ENCODE data around the gene OSBPL5. TPM values are rescaled to one million over a fixed set of nuclear protein-coding genes. Genes with fewer than 3 reads are reported as not detected.

Gene OSBPL5
- polyA plus RNA-seq, 6 donors from 2014 or later = 0.12 to 0.25 TPM; not detected in 4

- Mint-ChIP-seq H3K4me1 (no peaks in the 10 kb centered on the region), H3K36me3 (no peaks in the 10 kb centered on the region), H3K27ac (no peak overlapping the region), H3K27me3 (peaks cover 0 to 29% (median 11%) of the 10 kb centered on the region in 3 donors), H3K9me3 (no peaks in the 10 kb centered on the region), H3K4me3 (peak overlapping the region in 1 of 8 donors; percentile 59)
- ATAC-seq (ENCODE audit: low read depth in 2 of 2) (no peak), DNase-seq (no peak)
These were observed 37.2 kb upstream of the OSBPL5 start for GRCh38 chr11:3202305-3202704.

GRCh38 chr11:3201677-3202181 is 36.6 kb upstream of the OSBPL5 start:
- Mint-ChIP-seq H3K9me3 (no peaks in the 10 kb centered on the region), H3K4me3 (no peak overlapping the region), H3K36me3 (no peaks in the 10 kb centered on the region), H3K27ac (no peak overlapping the region), H3K27me3 (peaks cover 0 to 29% (median 11%) of the 10 kb centered on the region in 3 donors), H3K4me1 (no peaks in the 10 kb centered on the region)
- no peak for DNase-seq
- no peak for ATAC-seq (ENCODE audit: low read depth in 2 of 2)

GRCh38 chr11:3201112-3201581 is 36.0 kb upstream of the OSBPL5 start:
- ATAC-seq (ENCODE audit: low read depth in 2 of 2) = no peak
- H3K27me3 Mint-ChIP-seq = peaks cover 0 to 29% (median 11%) of the 10 kb centered on the region in 3 donors
- no peaks in the 10 kb centered on the region for H3K9me3 Mint-ChIP-seq
- H3K4me1 Mint-ChIP-seq = no peaks in the 10 kb centered on the region
- no peak for DNase-seq
- no peaks in the 10 kb centered on the region for H3K36me3 Mint-ChIP-seq
- H3K4me3 Mint-ChIP-seq = no peak overlapping the region
- no peak overlapping the region for H3K27ac Mint-ChIP-seq

GRCh38 chr11:3200388-3201111 is 35.4 kb upstream of the OSBPL5 start:
- peaks cover 0 to 2% (median 0%) of the 10 kb centered on the region in 7 donors for H3K9me3 Mint-ChIP-seq
- no peak for DNase-seq
- peaks cover 0 to 29% (median 11%) of the 10 kb centered on the region in 3 donors for H3K27me3 Mint-ChIP-seq

GRCh38 chr11:3199537-3200295 is 34.6 kb upstream of the OSBPL5 start:
- no peaks in the 10 kb centered on the region for H3K36me3 Mint-ChIP-seq
- H3K27ac Mint-ChIP-seq = no peak overlapping the region
- H3K4me1 Mint-ChIP-seq = no peaks in the 10 kb centered on the region
- H3K9me3 Mint-ChIP-seq = peaks cover 0 to 2% (median 0%) of the 10 kb centered on the region in 7 donors
- DNase-seq (no peak), ATAC-seq (ENCODE audit: low read depth in 2 of 2) (no peak)
- H3K27me3 Mint-ChIP-seq = peaks cover 0 to 22% (median 11%) of the 10 kb centered on the region in 3 donors
- H3K4me3 Mint-ChIP-seq = no peak overlapping the region

More at GRCh38 chr11:3200388-3201111, 35.4 kb upstream of the OSBPL5 start:
- Mint-ChIP-seq H3K27ac (no peak overlapping the region), H3K4me3 (no peak overlapping the region), H3K4me1 (no peaks in the 10 kb centered on the region), H3K36me3 (no peaks in the 10 kb centered on the region)
- no peak for ATAC-seq (ENCODE audit: low read depth in 2 of 2)

- no peaks in the 10 kb centered on the region for H3K36me3 Mint-ChIP-seq
- DNase-seq (no peak), ATAC-seq (ENCODE audit: low read depth in 2 of 2) (no peak)
- H3K4me3 Mint-ChIP-seq = no peak overlapping the region
- no peak overlapping the region for H3K27ac Mint-ChIP-seq
- peaks cover 0 to 20% (median 11%) of the 10 kb centered on the region in 3 donors for H3K27me3 Mint-ChIP-seq
- peaks cover 0 to 2% (median 0%) of the 10 kb centered on the region in 7 donors for H3K9me3 Mint-ChIP-seq
- no peaks in the 10 kb centered on the region for H3K4me1 Mint-ChIP-seq
These were observed 33.7 kb upstream of the OSBPL5 start for GRCh38 chr11:3198815-3199214.

- Mint-ChIP-seq H3K9me3 (peaks cover 0 to 2% (median 0%) of the 10 kb centered on the region in 7 donors), H3K27ac (no peak overlapping the region), H3K4me3 (peak overlapping the region in 1 of 8 donors; percentile 15), H3K36me3 (no peaks in the 10 kb centered on the region), H3K4me1 (no peaks in the 10 kb centered on the region), H3K27me3 (peaks cover 0 to 20% (median 11%) of the 10 kb centered on the region in 3 donors)
- DNase-seq = no peak
- ATAC-seq (ENCODE audit: low read depth in 2 of 2) = no peak
These were observed 32.9 kb upstream of the OSBPL5 start for GRCh38 chr11:3197878-3198528.

GRCh38 chr11:3197044-3197695 is 32.1 kb upstream of the OSBPL5 start:
- DNase-seq (no peak), ATAC-seq (ENCODE audit: low read depth in 2 of 2) (no peak)
- H3K27ac Mint-ChIP-seq = no peak overlapping the region
- H3K27me3 Mint-ChIP-seq = peaks cover 0 to 14% (median 11%) of the 10 kb centered on the region in 3 donors
- no peaks in the 10 kb centered on the region for H3K36me3 Mint-ChIP-seq
- peaks cover 0 to 2% (median 0%) of the 10 kb centered on the region in 7 donors for H3K9me3 Mint-ChIP-seq
- peak overlapping the region in 1 of 8 donors; percentile 79 for H3K4me3 Mint-ChIP-seq
- H3K4me1 Mint-ChIP-seq = no peaks in the 10 kb centered on the region

- H3K4me1 Mint-ChIP-seq = no peaks in the 10 kb centered on the region
- DNase-seq (no peak), ATAC-seq (ENCODE audit: low read depth in 2 of 2) (no peak)
- no peaks in the 10 kb centered on the region for H3K36me3 Mint-ChIP-seq
- H3K27ac Mint-ChIP-seq = no peak overlapping the region
- peaks cover 0 to 2% (median 0%) of the 10 kb centered on the region in 7 donors for H3K9me3 Mint-ChIP-seq
- peaks cover 0 to 11% (median 9%) of the 10 kb centered on the region in 3 donors for H3K27me3 Mint-ChIP-seq
- no peak overlapping the region for H3K4me3 Mint-ChIP-seq
These were observed 31.3 kb upstream of the OSBPL5 start for GRCh38 chr11:3196161-3197043.

- DNase-seq = no peak
- no peak overlapping the region for H3K4me3 Mint-ChIP-seq
- H3K36me3 Mint-ChIP-seq = no peaks in the 10 kb centered on the region
- no peak for ATAC-seq (ENCODE audit: low read depth in 2 of 2)
- no peak overlapping the region for H3K27ac Mint-ChIP-seq
- no peaks in the 10 kb centered on the region for H3K4me1 Mint-ChIP-seq
- peaks cover 0 to 2% (median 0%) of the 10 kb centered on the region in 7 donors for H3K9me3 Mint-ChIP-seq
- peaks cover 0 to 6% (median 5%) of the 10 kb centered on the region in 3 donors for H3K27me3 Mint-ChIP-seq
These were observed 30.4 kb upstream of the OSBPL5 start for GRCh38 chr11:3195251-3196160.

GRCh38 chr11:3194016-3194816 is 29.1 kb upstream of the OSBPL5 start:
- H3K36me3 Mint-ChIP-seq = no peaks in the 10 kb centered on the region
- peaks cover 0 to 4% (median 0%) of the 10 kb centered on the region in 7 donors for H3K9me3 Mint-ChIP-seq
- no peak overlapping the region for H3K27ac Mint-ChIP-seq
- H3K27me3 Mint-ChIP-seq = peaks cover 0 to 6% (median 0%) of the 10 kb centered on the region in 3 donors
- H3K4me3 Mint-ChIP-seq = no peak overlapping the region
- DNase-seq = no peak
- no peak for ATAC-seq (ENCODE audit: low read depth in 2 of 2)
- H3K4me1 Mint-ChIP-seq = no peaks in the 10 kb centered on the region

All from naive B cell (primary cell).